Mesothelial cell of epicardium (in vitro differentiated cells): ENCODE measurements around the gene KDM4C. TPM values are rescaled to one million over a fixed set of nuclear protein-coding genes. Genes with fewer than 3 reads are reported as not detected.

Experiments used
- DNase-seq, 2 experiments: peaks; one replicate each; pipeline ENCODE4 v3.0.0; 2021; ENCODE audit warnings: low spot score in 2 of 2; ENCODE audit not compliant: unreplicated experiment in 2 of 2
- H3K27ac Mint-ChIP-seq: 2 replicates; pipeline ENCODE4 v1.8.0; 2021; ENCODE audit warnings: mixed read lengths
- H3K27me3 Mint-ChIP-seq: 2 replicates; pipeline ENCODE4 v1.8.0; 2021; ENCODE audit warnings: low read depth, mixed read lengths
- H3K36me3 Mint-ChIP-seq: 2 replicates; pipeline ENCODE4 v1.8.0; 2021; ENCODE audit warnings: mixed read lengths
- H3K4me1 Mint-ChIP-seq: 2 replicates; pipeline ENCODE4 v1.8.0; 2021; ENCODE audit warnings: mixed read lengths
- H3K4me3 Mint-ChIP-seq: 2 replicates; pipeline ENCODE4 v1.8.0; 2021; ENCODE audit warnings: mild to moderate bottlenecking, moderate library complexity, mixed read lengths
- H3K9me3 Mint-ChIP-seq: 2 replicates; pipeline ENCODE4 v1.8.0; 2021; ENCODE audit warnings: mixed read lengths
- CTCF ChIP-seq: fragments of 200-600 bp; sonication (generic); IDR thresholded peaks from one replicate; pipeline ENCODE4 v1.5.0; 2021; ENCODE audit warnings: antibody characterized with exemption; ENCODE audit not compliant: unreplicated experiment
- total RNA-seq: library from RNA; stranded (reverse); gene quantifications from 3 replicates; pipeline ENCODE4 v1.2.1, GENCODE V29; 2021

KDM4C gene
- total RNA-seq, 1 donor from 2014 or later = 25.4 TPM

GRCh38 chr9:7105095-7105494, 347.3 kb downstream of the KDM4C start:
- H3K4me1 Mint-ChIP-seq = no peaks in the 10 kb centered on the region
- no peak for DNase-seq
- H3K27me3 Mint-ChIP-seq = no peaks in the 10 kb centered on the region
- no peak for TF ChIP-seq CTCF
- peaks cover 14% of the 10 kb centered on the region for H3K36me3 Mint-ChIP-seq
- peaks cover 13% of the 10 kb centered on the region for H3K9me3 Mint-ChIP-seq
- no peak overlapping the region for H3K27ac Mint-ChIP-seq
- H3K4me3 Mint-ChIP-seq = no peak overlapping the region

DNA sequence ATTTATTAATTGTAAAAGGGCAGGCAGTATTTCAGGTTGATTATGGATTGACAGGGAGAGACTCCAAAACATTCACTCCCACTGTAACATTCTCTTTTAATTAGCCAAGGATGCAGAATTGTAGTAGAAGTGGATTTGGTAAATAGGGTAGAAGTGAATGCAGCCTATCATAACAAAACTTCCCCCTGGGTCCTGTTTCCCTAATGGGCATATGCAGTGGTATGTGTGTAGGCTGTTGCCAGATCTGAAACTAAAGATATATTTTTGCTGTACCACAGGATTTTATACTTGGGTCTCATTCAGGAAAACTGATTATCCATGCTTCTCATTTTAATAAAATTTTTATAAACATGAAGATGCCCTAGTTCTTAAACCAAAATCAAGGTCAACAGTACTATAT, 351.2 kb downstream of the KDM4C start:
- DNase-seq = no peak
- H3K9me3 Mint-ChIP-seq = peaks cover 1% of the 10 kb centered on the region
- no peak for TF ChIP-seq CTCF
- no peak overlapping the region for H3K27ac Mint-ChIP-seq
- H3K36me3 Mint-ChIP-seq = peaks cover 3% of the 10 kb centered on the region
- H3K4me1 Mint-ChIP-seq = no peaks in the 10 kb centered on the region
- no peaks in the 10 kb centered on the region for H3K27me3 Mint-ChIP-seq
- H3K4me3 Mint-ChIP-seq = no peak overlapping the region

DNA sequence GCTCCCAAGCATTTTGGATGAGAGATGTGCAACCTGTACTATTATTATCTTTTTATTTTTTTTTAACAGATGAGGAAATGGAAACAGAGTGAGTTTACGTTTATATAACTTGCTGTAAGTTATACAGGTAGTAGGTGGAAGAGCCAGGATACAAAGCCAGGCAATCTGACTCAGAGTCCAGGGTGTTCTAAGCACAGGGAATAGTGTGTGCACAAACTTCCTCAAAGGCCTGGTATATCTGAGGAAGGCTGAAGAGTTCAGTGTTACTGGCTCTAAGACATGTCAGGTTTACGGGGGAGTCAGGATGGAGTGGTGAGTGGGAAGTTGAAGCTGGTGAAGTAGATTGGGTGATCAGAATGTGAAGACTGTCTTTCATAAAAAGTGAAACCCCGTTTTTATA, 353.6 kb downstream of the KDM4C start:
- H3K27me3 Mint-ChIP-seq = no peaks in the 10 kb centered on the region
- TF ChIP-seq CTCF = no peak
- H3K4me3 Mint-ChIP-seq = no peak overlapping the region
- H3K4me1 Mint-ChIP-seq = no peaks in the 10 kb centered on the region
- DNase-seq = no peak
- H3K9me3 Mint-ChIP-seq = no peaks in the 10 kb centered on the region
- no peak overlapping the region for H3K27ac Mint-ChIP-seq
- no peaks in the 10 kb centered on the region for H3K36me3 Mint-ChIP-seq

DNA sequence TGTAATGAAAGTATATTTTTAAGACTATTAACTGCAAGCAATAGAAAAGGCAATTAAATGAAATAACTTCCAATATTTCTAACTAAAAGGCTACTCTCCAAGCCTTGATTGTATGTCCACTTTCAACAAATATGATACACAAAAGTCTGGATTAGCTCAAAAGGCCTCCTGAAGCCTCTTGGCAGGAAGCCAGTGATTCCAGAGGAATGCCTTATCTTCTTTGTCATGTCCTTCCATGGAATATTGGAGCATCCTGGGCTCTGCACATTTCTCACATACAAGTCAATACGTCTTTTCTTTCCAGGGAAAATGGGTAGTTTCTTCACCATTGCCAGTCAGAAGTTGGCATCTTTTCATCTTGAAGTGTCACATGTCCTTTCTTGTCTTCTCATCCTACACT, 357.8 kb downstream of the KDM4C start:
- Mint-ChIP-seq H3K27me3 (no peaks in the 10 kb centered on the region), H3K4me1 (no peaks in the 10 kb centered on the region), H3K27ac (no peak overlapping the region), H3K36me3 (no peaks in the 10 kb centered on the region), H3K9me3 (no peaks in the 10 kb centered on the region), H3K4me3 (no peak overlapping the region)
- no peak for DNase-seq
- TF ChIP-seq CTCF = no peak

DNA sequence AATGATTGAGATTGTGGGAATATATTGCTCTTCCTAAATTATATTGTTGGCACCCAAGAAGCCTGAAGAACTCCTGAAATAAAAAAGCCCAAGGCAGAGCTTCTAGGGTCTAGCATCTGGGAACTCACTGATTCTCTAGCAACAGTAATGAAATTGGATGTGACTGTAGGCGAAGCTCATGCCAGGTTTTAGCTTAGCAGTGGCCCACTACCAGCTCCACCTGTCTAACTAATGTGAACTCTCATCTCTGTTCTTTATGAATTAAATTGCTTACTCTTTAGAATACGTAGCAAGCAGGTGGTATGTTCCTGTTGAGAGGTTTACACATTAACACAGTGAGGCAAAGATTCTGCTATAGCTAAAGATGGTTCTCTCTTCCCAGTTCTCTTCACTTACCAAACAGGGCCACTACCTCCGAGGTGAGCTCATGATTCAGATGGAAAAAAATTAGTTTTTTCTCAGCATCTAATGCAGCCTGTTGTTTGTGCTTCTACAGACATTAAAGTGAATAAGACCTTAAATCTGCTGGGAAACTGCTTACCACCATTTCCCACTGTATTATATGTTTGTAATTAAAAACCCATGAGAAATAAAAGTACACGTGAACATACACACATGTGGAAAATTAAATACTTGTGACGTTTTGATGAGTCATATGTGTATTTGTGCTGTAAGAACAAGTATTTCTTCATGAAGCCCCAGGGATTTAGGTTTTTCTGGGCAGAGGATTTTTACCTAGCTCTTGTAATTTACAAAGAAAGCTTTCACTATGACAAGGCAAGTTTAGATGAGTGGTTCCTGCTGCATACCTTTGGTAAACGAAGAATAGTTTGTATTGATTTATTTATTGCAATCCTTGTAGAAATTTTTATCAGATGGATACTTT, 360.1 kb downstream of the KDM4C start:
- H3K4me1 Mint-ChIP-seq = no peaks in the 10 kb centered on the region
- no peak for DNase-seq
- no peak overlapping the region for H3K27ac Mint-ChIP-seq
- TF ChIP-seq CTCF = no peak
- H3K27me3 Mint-ChIP-seq = no peaks in the 10 kb centered on the region
- H3K9me3 Mint-ChIP-seq = no peaks in the 10 kb centered on the region
- H3K4me3 Mint-ChIP-seq = no peak overlapping the region
- no peaks in the 10 kb centered on the region for H3K36me3 Mint-ChIP-seq
